ENCODE results near the gene KCNE2. TPM values are rescaled to one million over a fixed set of nuclear protein-coding genes. Genes with fewer than 3 reads are reported as not detected.

The KCNE2 gene
- total RNA-seq, 1 experiment from 2014 or later, result not detected

DNA sequence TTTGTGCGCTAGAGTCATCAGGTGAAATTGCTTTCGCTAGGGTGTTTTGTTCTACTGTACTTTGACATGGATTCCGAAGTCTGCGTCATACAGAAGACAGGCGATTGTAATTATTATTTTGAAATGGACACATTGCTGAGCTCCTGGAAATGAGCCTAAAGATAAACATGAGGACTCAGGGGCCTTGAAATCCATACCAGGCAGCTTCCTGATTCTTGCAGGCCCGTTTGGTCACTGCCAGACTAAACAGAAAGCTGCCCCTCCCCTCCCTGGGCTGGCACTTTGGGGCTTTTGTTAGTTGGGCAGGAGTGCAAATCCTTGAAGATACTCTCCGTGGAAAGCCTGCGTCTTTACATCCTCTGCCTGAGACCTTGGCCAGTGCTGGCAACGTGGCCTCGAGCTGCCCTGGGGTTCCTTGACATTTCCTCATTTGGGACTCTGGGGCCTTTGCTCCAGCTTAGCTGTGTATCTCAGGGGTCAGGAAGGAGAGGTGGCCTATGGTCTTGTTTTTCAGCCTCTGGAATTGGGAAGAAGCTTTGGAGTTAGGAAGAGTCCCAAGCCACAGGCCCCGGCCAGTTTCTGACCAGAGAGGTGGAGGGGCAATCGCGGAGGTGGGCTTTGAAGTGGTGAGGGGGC is 26.9 kb upstream of the KCNE2 start:
- TF ChIP-seq, protein P1, sequence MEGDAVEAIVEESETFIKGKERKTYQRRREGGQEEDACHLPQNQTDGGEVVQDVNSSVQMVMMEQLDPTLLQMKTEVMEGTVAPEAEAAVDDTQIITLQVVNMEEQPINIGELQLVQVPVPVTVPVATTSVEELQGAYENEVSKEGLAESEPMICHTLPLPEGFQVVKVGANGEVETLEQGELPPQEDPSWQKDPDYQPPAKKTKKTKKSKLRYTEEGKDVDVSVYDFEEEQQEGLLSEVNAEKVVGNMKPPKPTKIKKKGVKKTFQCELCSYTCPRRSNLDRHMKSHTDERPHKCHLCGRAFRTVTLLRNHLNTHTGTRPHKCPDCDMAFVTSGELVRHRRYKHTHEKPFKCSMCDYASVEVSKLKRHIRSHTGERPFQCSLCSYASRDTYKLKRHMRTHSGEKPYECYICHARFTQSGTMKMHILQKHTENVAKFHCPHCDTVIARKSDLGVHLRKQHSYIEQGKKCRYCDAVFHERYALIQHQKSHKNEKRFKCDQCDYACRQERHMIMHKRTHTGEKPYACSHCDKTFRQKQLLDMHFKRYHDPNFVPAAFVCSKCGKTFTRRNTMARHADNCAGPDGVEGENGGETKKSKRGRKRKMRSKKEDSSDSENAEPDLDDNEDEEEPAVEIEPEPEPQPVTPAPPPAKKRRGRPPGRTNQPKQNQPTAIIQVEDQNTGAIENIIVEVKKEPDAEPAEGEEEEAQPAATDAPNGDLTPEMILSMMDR (IDR thresholded peaks at IDR 0.05; ENCODE audit: insufficient read depth in 1 of 2, low read depth in 1 of 2, low read length in 1 of 2, severe bottlenecking in 1 of 2, unreplicated experiment in 1 of 2), result no peak
- no peaks in the 10 kb centered on the region for H3K9me3 Mint-ChIP-seq (ENCODE audit: unreplicated experiment)
- DNase-seq, result no peak
- ChIA-PET CTCF (no interaction called here), POLR2A (no interaction called here)
- H3K27ac Mint-ChIP-seq (ENCODE audit: unreplicated experiment), result no peak overlapping the region
- no peaks in the 10 kb centered on the region for H3K9me3 ChIP-seq
- H3K4me3 ChIP-seq (ENCODE audit: low read depth, low read length), result no peak overlapping the region
- BruUV-seq (replicated peaks), result no TSS peak
- H3K4me1 ChIP-seq, result no peaks in the 10 kb centered on the region
- H3K36me3 ChIP-seq (ENCODE audit: control insufficient read depth, insufficient read depth, low read length), result no peaks in the 10 kb centered on the region
- no peaks in the 10 kb centered on the region for H3K36me3 Mint-ChIP-seq (ENCODE audit: insufficient read depth, unreplicated experiment)
- H3K27me3 ChIP-seq (replicated peaks; ENCODE audit: control insufficient read depth, insufficient read depth, low read length), result no peaks in the 10 kb centered on the region
- H3K4me1 Mint-ChIP-seq (ENCODE audit: low read depth, unreplicated experiment), result no peaks in the 10 kb centered on the region
- intact Hi-C loops (cut with micrococcal nuclease; ENCODE audit: unreplicated experiment), result no loop called here
- no peak overlapping the region for H3K4me3 Mint-ChIP-seq (ENCODE audit: unreplicated experiment)
- no peaks in the 10 kb centered on the region for H3K27me3 Mint-ChIP-seq (ENCODE audit: insufficient read depth, unreplicated experiment)

DNA sequence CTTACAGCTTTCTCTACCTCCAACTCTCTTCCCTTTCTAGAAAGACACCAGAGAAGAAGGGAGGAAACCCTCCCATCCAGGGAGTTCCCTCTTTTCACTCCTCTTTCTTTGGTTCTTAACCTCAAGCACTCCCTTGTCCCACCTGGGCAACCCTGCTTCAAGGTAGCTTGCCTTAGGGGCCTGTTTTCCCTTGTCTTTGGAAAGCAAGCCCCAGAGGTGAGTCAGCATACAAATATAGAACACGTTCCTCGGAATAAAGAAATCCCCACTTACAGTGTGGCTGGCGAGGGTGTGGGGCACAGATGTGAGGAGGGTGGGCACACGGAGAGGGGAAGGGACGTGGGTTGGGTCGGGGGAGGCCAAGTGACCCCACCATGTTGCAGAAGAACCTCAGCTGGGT is 26.1 kb upstream of the KCNE2 start:
- Mint-ChIP-seq H3K4me3 (ENCODE audit: unreplicated experiment) (no peak overlapping the region), H3K36me3 (ENCODE audit: insufficient read depth, unreplicated experiment) (no peaks in the 10 kb centered on the region), H3K27ac (ENCODE audit: unreplicated experiment) (no peak overlapping the region), H3K27me3 (ENCODE audit: insufficient read depth, unreplicated experiment) (no peaks in the 10 kb centered on the region), H3K4me1 (ENCODE audit: low read depth, unreplicated experiment) (no peaks in the 10 kb centered on the region), H3K9me3 (ENCODE audit: unreplicated experiment) (no peaks in the 10 kb centered on the region)
- CTCF ChIA-PET, result no interaction called here
- H3K4me1 ChIP-seq, result no peaks in the 10 kb centered on the region
- H3K4me3 ChIP-seq (ENCODE audit: low read depth, low read length), result no peak overlapping the region
- POLR2A ChIA-PET, result no interaction called here
- DNase-seq, result no peak
- no peaks in the 10 kb centered on the region for H3K27me3 ChIP-seq (replicated peaks; ENCODE audit: control insufficient read depth, insufficient read depth, low read length)
- TF ChIP-seq, protein P1 (IDR thresholded peaks at IDR 0.05; ENCODE audit: insufficient read depth in 1 of 2, low read depth in 1 of 2, low read length in 1 of 2, severe bottlenecking in 1 of 2, unreplicated experiment in 1 of 2), result no peak
- intact Hi-C loops (cut with micrococcal nuclease; ENCODE audit: unreplicated experiment), result no loop called here
- no peaks in the 10 kb centered on the region for H3K9me3 ChIP-seq
- H3K36me3 ChIP-seq (ENCODE audit: control insufficient read depth, insufficient read depth, low read length), result no peaks in the 10 kb centered on the region
- BruUV-seq (replicated peaks), result no TSS peak

DNA sequence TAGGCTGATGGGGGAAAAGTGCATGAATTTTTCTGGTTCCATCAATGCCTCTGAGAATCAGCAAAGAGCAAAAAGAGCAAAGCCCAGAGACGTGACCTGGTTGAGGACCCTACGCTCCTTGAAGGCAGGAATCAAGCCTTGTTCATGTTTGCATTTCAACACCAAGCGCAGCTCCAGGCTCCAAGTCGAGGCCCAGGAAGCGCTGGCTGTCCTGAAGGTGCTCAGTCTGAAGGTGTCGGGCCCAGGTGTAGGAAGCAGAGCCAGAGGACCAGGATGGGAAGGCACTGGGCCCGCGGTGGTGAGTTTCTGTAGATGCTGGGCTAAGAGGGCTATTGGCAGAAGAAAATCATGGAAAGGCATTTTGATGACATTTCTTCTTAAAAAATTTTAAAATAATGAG is 25.6 kb upstream of the KCNE2 start:
- intact Hi-C loops (cut with micrococcal nuclease; ENCODE audit: unreplicated experiment), result no loop called here
- Histone ChIP-seq H3K27me3 (replicated peaks; ENCODE audit: control insufficient read depth, insufficient read depth, low read length) (no peaks in the 10 kb centered on the region), H3K9me3 (no peaks in the 10 kb centered on the region), H3K4me1 (no peaks in the 10 kb centered on the region), H3K36me3 (ENCODE audit: control insufficient read depth, insufficient read depth, low read length) (no peaks in the 10 kb centered on the region), H3K4me3 (ENCODE audit: low read depth, low read length) (no peak overlapping the region)
- no peaks in the 10 kb centered on the region for H3K9me3 Mint-ChIP-seq (ENCODE audit: unreplicated experiment)
- no peaks in the 10 kb centered on the region for H3K27me3 Mint-ChIP-seq (ENCODE audit: insufficient read depth, unreplicated experiment)
- CTCF ChIA-PET, result no interaction called here
- TF ChIP-seq, protein P1 (IDR thresholded peaks at IDR 0.05; ENCODE audit: insufficient read depth in 1 of 2, low read depth in 1 of 2, low read length in 1 of 2, severe bottlenecking in 1 of 2, unreplicated experiment in 1 of 2), result no peak
- no peaks in the 10 kb centered on the region for H3K4me1 Mint-ChIP-seq (ENCODE audit: low read depth, unreplicated experiment)
- no peaks in the 10 kb centered on the region for H3K36me3 Mint-ChIP-seq (ENCODE audit: insufficient read depth, unreplicated experiment)
- DNase-seq, result no peak
- H3K4me3 Mint-ChIP-seq (ENCODE audit: unreplicated experiment), result no peak overlapping the region
- H3K27ac Mint-ChIP-seq (ENCODE audit: unreplicated experiment), result no peak overlapping the region
- BruUV-seq (replicated peaks), result no TSS peak
- POLR2A ChIA-PET, result no interaction called here
